GM18508 (cell line): Measurements from ENCODE around the gene LSR.
A peak's percentile ranks its signal among the peaks of the same experiment; 100 is the strongest.

Source experiments
- ATAC-seq: cut with Tn5 transposase; IDR thresholded peaks from one replicate; pipeline ENCODE4 v1.9.1; 2021; ENCODE audit warnings: moderate number of reproducible peaks; ENCODE audit not compliant: insufficient read depth, unreplicated experiment

LSR gene, protein sequence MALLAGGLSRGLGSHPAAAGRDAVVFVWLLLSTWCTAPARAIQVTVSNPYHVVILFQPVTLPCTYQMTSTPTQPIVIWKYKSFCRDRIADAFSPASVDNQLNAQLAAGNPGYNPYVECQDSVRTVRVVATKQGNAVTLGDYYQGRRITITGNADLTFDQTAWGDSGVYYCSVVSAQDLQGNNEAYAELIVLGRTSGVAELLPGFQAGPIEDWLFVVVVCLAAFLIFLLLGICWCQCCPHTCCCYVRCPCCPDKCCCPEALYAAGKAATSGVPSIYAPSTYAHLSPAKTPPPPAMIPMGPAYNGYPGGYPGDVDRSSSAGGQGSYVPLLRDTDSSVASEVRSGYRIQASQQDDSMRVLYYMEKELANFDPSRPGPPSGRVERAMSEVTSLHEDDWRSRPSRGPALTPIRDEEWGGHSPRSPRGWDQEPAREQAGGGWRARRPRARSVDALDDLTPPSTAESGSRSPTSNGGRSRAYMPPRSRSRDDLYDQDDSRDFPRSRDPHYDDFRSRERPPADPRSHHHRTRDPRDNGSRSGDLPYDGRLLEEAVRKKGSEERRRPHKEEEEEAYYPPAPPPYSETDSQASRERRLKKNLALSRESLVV

DNA sequence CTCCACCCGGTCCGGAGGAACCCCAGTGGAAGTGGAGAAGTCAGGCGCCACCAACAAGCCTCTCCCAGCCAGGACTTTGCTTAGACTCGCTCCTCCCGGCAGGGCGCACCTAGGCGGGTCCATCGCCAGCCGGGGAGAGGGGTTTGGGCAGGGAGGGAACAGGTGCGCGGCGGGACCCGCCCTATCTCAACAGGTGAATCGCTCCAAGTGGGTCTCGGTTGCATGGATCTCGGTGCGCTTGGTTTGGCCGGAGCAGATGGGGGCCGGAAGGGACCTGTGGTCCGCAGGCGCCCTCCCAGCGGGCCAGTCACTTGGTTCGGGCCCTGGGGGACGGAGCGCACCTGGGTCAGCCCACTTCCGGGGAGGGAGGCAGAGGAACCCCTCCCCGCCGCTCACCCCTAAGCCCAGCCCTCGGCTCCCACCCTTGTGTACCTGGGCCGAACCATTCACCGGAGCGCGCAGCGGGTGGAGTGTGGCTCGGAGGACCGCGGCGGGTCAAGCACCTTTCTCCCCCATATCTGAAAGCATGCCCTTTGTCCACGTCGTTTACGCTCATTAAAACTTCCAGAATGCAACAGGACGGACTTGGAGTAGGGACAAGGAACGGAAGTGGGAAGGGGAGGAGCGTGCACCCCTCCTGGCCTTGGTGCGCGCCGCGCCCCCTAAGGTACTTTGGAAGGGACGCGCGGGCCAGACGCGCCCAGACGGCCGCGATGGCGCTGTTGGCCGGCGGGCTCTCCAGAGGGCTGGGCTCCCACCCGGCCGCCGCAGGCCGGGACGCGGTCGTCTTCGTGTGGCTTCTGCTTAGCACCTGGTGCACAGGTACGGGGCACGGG, at the start of gene LSR:
LSR (plus strand) TSS at position 693 of the 836 bp plus-strand sequence; CDS start at position 714, 21 bp downstream.
- peak; percentile 57 for ATAC-seq

DNA sequence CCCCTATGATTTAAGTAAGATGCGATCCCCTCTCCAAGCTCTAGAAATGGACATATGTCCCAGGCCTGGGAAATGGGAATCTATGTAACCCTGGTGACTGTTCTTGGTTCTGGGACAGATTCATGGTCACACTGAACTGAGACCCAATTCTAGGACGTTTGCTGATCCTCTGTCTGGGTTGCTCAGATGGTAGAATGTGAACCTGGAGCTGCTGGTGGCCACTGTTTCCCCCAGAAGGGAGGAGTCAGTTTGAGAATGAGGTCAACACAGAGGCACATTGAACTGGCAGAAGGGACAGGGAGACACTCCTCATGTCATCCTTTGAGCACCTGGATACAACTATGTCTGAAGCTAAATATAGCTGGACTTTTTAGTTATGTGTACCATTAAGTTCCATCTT, 49.3 kb upstream of the LSR start:
- ATAC-seq: no peak

DNA sequence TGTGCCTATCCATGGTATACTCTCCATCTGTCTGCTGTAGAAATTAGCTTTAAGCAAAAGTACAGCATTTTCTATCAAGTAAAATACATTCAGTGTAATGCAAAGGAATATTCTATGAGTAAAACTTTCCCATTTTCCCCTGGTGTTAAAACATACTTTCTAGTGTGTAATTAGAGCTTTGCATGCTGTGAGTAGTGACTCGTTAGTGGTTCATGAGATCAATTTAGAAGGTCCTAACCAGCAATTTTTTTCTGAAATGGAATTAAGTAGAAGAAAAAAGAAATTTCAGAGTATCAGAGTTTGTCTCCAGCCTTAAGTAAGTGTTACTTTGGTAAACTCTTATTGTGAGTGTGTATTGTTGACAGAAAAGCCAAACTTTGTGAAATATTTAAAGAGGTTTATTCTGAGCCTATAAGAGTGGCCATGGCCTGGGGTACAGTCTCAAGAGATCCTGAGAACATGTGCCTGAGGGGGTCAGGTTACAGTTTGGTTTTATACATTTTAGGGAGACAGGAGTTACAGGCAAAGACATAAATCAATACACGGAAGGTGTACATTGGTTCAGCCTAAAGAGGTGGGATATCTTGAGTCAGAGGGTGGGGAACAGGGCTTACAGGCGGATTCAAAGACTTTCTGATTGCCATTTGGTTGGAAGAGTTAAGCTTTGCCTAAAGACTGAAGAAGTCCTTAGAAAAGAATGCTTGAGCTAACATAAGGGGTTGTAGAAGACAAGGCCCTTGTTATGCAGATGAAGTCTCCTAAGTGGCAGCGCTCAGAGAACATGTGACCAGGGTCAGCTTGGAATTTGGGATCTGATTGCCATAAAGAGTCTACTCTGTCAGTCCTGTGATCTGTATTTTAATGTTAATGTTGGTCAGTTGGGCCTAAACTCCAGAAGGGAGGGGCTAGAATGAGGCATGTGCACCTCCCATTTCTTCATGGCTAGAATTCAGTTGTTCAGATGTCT, 45.8 kb upstream of the LSR start:
- ATAC-seq: no peak

DNA sequence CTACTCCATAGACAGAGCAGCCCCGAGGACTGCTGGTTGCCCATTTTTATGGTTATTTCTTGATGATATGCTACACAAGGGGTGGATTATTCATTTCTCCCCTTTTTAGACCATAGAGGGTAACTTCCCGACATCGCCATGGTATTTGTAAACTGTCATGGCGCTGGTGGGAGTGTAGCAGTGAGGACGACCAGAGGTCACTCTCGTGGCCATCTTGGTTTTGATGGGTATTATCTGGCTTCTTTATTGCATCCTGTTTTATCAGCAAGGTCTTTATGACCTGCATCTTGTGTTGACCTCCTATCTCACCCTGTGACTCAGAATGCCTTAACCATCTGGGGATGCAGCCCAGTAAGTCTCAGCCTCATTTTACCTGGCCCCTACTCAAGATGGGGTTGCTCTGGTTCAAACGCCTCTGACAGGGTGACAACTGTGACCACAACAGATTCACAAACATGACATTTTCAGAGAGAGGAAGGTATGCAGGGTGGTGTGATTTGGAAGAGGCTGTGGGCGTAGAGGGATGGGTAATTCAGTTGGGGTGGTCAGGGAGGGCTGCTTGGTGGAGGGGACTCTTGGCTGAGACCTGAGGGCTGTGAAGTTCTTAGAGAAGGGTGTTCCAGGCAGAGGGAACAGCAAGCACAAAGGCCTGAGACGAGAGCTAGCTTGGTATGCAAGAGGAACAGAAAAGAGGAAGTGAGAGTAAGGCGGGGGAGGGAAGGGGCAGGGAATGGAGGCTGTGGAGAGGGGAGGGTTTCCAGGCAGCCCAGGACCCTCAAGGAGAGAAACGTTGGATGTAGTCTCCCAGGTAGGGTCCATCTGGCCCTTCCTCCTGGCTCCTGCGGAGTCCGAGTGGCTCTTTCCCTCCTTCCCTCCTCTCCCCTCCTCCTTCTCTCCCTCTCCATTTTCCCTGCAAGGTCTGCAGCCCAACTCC, 43.7 kb upstream of the LSR start:
- ATAC-seq: no peak

DNA sequence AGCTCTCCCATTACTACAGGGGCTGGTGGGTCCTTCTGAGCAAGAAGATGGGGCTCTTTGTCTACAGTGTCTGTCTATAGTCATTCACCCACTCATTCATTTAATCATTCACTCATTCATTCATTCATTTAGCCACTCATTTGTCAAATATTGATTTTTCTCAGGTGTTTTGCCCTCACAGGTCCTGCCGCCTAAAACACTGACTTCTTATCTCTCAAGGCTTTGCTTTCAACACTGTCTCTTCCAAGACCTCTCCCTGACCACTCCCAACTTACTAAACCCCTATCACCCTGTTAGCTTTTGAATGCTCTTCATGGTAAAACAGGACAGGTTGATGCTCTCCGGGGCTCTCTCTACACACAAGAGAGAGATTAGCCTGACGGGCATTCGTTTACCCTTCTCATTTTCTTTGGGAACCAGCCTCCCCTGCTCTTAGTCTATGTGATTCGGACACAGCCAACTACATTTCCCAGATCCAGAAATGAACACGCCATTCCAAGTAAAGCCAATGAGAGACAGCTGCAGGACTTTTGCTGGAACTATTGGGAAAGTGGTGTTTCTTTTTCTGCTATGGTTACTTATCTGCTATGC, 43.0 kb upstream of the LSR start:
- no peak for ATAC-seq

DNA sequence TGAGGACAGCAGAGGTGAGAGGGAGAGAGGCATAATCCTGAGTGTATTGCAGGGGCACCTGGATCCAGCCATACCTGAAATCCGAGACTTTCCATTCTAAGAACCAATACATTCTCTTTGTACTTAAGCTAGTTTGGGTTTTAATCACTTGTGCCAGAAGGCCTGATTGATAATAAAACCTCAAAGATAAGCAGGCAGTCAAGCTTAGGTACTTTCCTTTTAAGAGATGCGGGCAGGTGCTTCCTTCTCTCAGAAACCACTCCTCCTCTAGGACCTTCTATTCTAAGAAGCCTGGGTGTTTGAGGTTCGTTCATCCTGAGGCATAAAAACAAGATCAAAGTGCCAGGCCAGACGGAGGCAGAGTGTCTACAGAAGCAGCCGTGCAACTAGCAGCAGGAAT, 42.4 kb upstream of the LSR start:
- no peak for ATAC-seq

DNA sequence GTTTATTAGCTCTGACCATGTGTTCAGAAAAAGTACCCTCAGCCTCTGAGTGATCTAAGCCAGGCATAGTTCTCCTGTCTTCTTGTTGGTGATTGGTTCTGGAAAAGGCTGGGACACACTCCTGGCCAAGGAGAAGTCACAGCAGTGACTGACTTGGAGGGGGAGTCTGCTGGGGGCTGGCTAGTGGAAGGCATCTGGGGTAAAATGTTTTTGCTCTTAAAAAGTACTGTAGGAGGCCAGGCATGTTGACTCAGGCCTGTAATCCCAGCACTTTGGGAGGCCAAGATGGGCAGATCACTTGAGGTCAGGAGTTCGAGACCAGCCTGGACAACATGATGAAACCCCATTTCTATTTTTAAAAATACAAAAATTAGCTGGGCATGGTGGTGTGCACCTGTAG, 41.9 kb upstream of the LSR start:
- no peak for ATAC-seq

DNA sequence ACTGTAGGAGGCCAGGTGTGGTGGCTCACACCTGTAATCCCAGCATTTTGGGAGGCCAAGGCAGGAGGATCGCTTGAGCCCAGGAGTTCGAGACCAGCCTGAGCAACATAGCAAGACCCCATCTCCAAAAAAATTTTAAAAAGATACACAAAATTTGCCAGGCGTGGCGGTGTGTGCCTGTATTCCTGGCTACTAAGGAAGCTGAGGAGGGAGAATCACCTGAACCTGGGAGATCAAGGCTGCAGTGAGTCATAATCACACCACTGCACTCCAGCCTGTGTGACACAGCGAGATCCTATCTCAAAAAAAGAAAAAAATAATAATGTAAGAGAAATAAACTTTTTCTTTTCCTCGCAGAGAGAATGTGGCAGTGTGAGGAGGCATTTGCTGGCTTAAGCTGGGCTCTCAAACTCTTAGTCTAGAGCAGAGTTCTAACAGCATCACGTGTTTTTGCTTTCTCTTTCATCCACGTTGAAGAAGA, 41.4 kb upstream of the LSR start:
- ATAC-seq: no peak

DNA sequence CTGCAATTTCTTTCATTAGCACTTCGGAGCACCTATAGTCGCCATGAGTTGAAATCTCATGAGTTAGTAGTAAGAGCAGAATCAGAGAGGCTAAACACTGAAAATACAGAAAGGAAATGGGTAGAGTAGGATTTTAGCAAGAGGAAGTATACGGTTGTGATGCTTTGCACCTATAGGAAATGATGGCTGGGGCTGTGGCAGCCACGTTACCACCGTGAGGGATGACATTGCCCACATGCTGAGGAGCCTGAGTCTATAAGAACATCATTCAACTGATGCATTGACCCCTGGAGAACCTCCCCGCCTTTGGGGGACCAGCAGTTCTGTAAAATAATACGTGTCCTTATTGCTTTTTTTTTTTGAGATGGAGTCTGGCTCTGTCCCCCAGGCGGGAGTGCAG, 40.7 kb upstream of the LSR start:
- no peak for ATAC-seq

DNA sequence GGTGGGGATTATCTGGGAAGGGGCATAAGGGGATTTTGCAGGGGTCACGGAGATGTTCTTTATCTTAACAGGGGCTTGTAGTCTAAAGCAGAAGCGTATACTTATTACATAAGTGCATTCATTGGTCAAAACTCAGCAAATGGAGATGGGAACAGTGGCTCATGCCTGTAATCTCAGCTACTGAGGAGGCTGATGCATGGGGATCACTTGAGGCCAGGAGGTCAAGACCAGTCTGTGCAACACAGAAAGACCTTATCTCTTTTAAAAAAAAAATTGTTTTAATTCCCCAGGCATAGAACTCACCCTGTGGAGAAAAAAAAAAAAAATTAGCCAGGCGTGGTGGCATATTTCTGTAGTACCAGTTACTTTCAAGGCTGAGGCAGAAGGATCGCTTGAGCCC, 39.2 kb upstream of the LSR start:
- ATAC-seq: no peak

DNA sequence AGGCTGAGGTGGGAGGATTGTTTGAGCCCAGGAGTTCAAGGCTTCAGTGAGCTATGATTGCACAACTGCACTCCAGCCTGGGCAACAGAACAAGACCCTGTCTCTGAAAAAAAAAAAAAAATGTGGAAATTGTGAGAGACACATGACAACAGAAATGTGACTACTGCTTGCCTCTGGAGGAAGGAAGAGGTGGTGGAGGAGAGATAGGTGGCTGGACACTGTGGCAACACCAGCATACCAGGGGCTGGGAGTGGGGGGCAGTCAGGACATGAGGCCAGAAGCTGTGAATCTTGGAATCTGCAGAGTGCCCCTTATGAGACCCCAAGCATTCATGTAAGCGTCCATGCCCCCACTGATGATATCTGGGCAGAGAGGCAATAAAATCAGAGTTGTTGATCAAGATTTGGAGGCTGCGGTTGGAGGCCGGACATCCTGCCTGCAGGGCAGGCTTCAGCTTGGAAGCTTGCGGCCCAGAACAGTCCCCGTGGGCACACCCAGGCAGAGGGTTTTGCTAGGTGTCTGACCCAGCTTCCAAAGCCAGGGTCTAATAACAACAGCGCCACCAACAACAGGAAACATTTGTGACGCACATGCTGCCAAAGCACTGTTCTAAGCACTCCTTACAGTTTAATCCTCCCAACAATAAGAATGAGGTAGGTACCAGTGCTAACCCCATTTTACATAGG, 37.1 kb upstream of the LSR start:
- no peak for ATAC-seq

DNA sequence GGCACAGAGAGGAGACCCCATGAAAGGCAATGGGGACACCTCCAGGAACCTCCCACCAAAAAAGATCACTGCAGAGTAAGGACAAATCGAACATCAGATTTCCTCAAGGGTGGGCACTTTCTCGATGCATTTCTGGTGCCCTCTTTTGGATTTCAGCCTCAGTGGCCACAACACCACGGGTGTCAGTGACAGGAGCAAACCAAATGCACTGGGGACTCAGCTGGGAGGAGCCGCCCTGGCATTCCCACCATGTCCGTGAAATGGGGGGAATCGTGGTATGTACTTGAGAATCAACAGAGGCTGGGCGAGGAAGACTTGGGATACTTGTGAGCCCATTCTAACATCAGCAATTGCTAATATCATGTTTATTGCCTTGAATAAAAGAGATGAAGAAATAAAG, 36.6 kb upstream of the LSR start:
- ATAC-seq: no peak

DNA sequence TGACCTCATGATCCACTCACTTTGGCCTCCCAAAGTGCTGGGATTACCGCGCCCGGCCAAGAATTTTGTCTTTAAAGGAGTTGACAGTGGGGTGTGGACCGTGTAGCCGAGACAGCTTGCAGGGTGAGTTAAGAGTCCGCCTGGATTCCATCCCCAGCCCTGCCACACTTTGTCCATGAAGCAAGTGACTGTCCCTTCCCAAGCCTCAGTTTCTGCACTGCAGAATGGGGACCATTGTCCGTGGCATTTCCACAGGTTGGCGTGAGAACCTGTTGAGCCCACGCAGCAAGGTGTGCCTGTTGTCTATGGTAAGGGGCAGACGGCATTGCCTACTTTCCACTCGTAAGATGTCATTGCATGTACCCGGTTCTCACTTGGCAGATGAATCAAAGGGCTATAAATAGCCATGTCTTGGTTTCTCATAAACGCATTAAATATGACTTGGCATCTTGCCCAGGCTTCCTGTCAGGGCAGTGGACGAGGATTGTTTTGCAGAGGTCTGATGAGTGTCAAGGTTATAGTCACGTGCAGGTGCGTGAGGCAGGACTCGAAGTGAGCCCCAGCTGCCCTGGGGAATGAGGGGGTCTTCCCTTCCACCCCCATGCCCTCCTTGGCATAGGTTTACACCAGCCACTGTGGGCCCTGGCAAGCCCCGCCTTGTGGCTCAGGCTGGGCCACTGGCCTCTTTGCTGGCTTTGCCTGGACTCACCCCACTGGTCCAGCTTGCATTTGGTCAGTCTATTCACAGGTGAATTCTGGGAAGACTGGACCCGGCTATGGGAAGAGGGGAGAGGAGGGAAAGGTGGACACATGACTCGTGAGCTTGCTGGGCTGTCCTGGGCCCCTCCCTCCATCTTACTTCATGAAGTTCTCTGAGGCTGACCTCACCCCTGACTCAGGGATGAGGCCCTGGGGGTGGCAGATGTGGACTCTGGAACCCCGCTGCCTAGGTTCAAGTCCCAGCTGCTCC, 34.9 kb upstream of the LSR start:
- ATAC-seq: peak; percentile 51

DNA sequence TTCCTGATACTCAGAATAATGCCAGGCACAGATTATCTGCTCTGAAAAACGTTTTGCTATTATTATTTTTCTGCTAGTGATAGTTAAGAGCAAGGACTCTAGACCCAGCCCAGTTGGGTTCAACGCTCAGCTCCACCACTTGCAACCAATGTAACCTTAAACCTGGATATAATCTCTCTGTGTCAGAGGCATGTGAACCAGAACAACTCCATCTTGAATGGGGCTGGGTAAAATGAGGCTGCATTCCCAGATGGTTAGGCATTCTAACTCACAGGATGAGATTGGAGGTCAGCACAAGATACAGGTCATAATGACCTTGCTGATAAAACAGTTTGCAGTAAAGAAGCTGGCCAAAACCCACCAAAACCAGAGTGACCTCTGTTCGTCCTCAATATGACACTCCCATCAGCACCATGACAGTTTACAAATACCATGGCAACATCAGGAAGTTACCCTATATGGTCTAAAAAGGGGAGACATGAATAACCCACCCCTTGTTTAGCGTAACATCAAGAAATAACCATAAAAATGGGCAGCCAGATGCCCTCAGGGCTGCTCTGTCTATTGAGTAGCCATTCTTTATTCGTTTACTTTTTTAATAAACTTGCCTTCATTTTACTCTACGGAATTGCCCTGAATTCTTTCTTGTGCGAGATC, 33.9 kb upstream of the LSR start:
- no peak for ATAC-seq

DNA sequence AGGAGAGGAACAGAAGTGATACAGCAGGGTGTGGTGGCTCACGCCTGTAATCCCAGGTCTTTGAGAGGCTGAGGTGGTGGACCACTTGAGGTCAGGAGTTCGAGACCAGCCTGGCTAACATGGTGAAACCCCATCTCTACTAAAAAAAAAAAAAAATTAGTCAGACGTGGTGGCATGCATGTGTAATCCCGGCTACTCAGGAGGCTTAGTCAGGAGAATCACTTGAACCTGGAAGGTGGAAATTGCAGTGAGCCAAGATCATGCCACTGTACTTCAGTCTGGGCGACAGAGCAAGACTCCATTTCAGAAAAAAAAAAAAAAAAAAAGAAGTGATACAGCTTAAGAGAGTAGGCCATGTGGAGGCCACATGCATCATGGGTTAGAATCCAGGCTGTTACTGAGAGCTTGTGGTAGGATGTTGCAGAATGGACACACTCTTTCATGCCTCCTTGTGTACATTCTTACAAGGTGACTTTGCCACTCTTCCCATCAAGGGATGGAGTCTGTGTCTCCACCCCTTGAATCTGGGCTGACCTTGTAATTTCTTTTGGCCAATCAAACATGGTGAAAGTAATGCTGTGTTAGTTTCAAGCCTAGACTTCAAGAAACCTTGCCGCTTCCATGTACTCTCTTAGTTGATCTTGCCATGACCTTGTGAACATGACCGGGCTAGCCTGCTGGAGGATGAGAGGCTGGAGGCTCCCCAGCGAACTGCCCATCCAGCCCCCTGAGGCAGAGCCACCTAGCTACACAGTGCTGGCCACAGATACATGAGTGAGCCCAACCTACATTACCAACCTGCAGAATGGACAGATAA, 32.6 kb upstream of the LSR start:
- no peak for ATAC-seq
